GM19438 (cell line): ENCODE data around the gene FLII.

ENCODE experiments used
- ATAC-seq: cut with Tn5 transposase; IDR thresholded peaks from one replicate; pipeline ENCODE4 v1.9.1; 2021; ENCODE audit warnings: low read depth; ENCODE audit not compliant: unreplicated experiment

The FLII gene

DNA sequence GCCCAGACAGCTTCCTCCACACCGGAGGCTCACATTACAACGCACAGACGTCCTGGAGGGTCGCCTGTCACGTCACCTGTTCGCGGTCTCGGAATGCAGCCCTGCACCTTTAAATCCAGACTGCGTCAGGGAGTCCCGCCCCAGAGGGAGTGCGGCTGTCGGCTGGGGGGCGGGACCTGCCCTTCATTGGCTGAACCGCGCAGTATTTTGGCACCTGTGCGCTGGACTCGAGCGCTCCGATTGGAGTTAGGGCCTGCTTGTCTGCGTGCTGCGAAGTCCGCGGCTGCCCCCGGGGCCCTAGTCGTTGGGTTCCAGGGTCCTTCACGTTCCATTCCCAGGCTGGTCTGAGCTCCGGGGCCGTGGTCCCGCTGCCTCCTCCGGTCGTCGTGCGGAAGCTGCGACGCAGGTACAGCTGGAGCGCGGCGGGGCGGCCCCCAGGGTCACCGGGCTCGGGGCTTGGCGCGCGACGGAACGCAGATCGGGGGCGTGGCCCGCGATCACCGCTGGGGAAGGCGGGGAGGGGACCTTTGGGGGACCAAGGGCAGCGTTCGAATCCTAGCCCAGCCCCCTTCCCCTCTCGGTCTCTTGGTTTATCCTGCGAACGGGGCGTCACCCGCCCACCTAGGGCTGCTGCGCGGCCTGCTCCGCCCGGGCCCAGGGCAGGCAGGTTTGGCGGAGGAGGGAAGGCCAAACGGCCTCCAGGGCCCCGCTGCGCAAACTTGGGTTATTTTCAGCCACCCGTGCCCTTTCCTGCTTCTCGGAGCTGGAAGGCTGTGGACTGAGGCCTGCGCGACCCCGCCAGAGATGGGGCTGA is 2.0 kb upstream of the FLII start, which contains the start of gene MIEF2:
MIEF2 (plus strand) TSS at position 331 of the 814 bp plus-strand sequence. CDS start 2,059 bp downstream, outside the sequence.
- ATAC-seq = peak; percentile 80

DNA sequence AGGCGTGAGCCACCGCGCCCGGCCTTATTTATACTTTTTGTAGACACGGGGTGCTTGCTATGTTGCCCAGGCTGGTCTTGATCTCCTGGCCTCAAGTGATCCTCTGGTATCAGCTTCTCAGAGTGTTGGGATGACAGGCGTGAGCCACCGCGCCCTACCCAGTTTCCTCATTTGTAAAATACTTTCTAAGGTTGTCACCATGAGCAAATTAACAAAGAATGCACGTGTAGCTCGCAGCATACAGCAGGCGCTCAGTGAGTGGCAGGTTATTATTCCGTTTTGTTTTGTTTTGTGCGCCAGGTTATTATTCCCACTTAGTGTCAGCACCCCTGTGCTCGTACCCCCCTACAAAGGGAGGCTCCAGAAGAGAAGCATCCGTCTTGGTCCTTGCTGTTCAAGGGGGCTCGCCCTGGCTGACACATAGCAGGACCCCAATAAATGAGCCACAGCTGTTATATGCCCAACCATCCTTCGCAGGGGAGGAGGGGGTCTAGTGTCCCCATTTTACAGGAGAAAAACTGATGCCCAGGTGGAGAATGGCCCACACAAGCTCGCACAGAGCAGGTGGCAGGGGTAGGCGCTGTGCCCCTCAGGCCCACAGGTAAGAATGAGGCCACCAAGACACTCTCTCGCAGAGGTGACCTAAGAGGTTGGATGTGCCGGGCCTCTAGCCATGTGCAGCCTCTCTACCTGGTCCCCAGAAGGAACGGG is 1.2 kb upstream of the FLII start:
- ATAC-seq = no peak

- ATAC-seq = no peak
Measured at GRCh38 chr17:18257982-18258355, 569 bp downstream of the FLII start.

- no peak for ATAC-seq
Measured at GRCh38 chr17:18257268-18257981, 1.1 kb downstream of the FLII start.

GRCh38 chr17:18256776-18257175 is 1.8 kb downstream of the FLII start:
- ATAC-seq = no peak

DNA sequence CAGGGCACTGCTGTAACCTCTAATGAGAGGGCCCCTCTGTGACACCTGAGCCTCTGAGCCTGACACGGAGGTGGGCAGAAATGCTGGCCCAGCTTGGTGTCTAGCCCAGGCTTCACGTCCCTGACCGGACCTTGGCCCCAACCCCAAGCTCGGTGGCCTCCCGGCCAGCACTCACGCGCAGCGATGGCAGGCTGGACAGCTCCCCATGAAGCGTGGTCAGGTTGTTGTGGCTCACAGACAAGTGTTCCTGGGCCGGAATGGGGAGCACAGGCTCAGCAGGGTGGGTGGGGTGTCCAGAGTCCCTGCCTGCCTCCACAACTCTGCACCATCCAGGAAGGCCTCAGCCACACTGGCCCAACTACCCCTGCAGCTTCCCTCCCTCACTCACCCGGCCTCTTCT is 2.2 kb downstream of the FLII start:
- no peak for ATAC-seq

GRCh38 chr17:18254888-18255649 is 3.5 kb downstream of the FLII start:
- ATAC-seq = no peak

- no peak for ATAC-seq
Measured at GRCh38 chr17:18253947-18254821, 4.4 kb downstream of the FLII start.

DNA sequence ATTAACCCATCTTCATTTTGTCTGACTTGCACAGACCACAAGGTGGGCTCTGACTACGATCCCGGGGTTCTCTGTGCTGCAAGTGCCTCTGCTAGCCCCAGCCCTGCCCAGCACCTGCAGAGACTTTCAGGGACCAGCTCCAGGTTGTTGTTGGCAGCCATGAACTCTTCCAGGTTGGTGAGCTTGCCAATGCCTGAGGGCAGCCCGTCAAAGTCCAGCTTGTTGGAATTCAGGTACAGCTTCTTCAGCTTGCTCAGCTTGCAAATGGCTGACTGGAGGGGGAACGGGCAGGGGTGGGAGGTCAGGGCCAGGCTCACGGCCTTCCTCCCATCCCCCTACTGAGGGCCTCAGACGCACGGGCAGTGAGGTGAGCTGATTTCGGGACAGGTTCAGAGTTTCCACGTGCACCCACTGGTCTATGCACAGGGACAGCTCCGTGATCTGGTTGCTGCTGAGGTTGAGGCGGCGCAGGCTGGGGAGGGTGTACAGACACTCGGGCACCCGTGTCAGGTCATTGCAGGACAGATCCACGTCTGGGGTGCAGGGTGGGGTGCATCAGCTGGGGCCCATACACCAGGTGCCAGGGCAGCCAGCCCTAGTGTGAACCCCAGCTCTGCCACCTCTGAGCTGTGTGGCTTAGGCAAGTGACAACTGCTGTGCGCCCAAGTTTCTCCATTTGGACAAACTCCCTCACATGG is 5.2 kb downstream of the FLII start:
- ATAC-seq = no peak

GRCh38 chr17:18252160-18252559 is 6.4 kb downstream of the FLII start:
- no peak for ATAC-seq

DNA sequence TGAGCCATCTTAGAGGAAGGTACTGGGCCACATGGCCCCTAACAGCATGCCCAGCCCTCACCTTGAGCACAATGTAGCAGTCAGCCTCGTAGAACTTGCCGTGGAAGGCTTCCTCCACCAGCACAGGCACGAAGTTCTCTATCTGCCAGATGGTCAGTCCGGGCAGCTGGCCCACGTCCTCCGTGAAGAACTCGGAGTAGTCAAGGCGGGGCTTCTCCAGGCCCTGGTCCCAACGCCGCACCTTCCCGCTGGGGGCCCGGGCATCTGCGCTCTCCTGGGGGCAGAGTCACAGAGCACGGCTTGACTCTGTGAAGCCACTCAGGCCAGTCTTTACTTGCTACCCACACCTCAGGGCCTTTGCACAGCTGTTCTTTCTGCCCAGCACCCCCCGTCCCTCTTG is 7.3 kb downstream of the FLII start:
- ATAC-seq = no peak

GRCh38 chr17:18250708-18251107 is 7.8 kb downstream of the FLII start:
- ATAC-seq = no peak

DNA sequence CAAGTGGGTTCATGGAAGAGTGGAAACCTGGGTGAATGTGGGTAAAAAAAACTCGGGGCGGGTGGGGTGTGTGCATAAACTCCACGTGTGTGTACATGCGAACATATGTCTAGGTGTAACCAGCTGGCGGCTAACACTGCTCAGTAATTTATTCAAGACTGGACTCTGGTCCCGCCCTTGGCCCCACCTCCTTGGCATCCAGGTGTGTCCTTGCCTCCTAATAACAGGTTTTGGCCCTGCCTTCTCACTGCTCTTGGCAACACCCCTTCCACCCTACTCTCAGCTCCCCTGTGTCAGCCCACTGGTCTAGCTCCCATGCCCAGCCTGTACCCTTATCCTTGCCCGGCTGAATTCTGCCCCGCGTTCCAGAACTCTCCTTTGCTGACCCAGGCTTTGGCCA is 8.3 kb downstream of the FLII start:
- no peak for ATAC-seq

DNA sequence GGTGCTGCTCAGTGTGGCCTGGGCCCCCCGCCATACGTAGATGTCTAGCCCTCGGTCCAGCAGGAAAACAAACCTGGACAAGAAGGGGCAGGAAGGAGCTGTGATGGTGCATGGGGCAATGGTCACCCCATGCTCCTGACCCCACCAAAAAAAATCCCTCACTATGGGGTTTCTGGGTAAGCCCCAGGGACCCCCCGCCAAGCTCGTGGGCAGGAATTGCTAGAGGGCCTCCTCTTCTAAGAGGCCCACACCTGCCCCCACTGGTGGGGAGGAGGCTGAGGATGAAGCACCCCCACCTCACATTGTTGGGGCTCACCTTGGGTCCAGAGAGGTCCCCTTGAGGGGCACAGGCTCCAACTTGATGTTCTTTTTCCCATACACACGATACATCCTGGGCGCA is 9.7 kb downstream of the FLII start:
- ATAC-seq = no peak

DNA sequence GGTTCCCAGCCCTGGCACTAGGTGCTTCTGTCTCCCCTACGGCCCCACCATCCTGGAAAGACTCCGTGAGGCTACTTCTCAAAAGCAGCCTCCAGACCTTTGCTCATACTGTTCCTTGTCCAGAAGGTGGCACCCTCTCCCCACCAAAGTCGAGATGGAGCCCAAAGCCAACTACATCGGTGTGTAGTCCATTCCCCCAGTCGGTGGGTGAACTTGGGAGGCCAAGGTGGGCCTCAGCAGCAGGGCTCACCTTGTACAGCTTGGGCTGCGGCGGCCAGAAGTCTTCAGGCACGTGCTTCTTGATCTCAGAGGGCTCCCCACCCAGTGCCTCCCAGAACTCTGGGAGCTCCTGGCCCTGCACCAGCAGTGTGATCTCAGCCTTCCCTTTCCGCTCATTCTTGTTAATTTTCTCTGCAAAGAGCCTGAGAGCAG is 10.2 kb downstream of the FLII start:
- ATAC-seq = no peak

- ATAC-seq = no peak
Measured at GRCh38 chr17:18247613-18248001, 10.9 kb downstream of the FLII start.

GRCh38 chr17:18246880-18247612 is 11.5 kb downstream of the FLII start:
- ATAC-seq = no peak

GRCh38 chr17:18246109-18246725 is 12.3 kb downstream of the FLII start:
- no peak for ATAC-seq
